ENCODE data around the gene NRAP. TPM values are rescaled to one million over a fixed set of nuclear protein-coding genes. Genes with fewer than 3 reads are reported as not detected.

NRAP gene
- total and polyA plus RNA-seq, 4 donors, result 0.05 to 0.13 (median 0.10) TPM

- no peak for DNase-seq (ENCODE audit: low spot score)
- Histone ChIP-seq H3K4me3 (ENCODE audit: low read depth in 1 of 3, low read length in 3 of 3) (no peak overlapping the region), H3K4me1 (ENCODE audit: control insufficient read depth in 4 of 4, insufficient read depth in 4 of 4, low read length in 3 of 4) (peaks cover 0 to 2% (median 0%) of the 10 kb centered on the region in 4 donors), H3K9me3 (ENCODE audit: control insufficient read depth in 4 of 4, low read length in 3 of 4) (no peaks in the 10 kb centered on the region), H3K36me3 (ENCODE audit: control insufficient read depth in 4 of 4, insufficient read depth in 3 of 4, low read depth in 1 of 4, low read length in 3 of 4) (no peaks in the 10 kb centered on the region), H3K27me3 (ENCODE audit: control insufficient read depth in 4 of 4, insufficient read depth in 4 of 4, low read length in 3 of 4) (no peaks in the 10 kb centered on the region), H3K9ac (ENCODE audit: low read depth in 1 of 2, low read length in 2 of 2) (no peak overlapping the region), H3K27ac (ENCODE audit: low read depth in 1 of 2, low read length in 2 of 2) (peak overlapping the region in 1 of 2 donors; percentile 19)
- TF ChIP-seq FOXA1 (IDR thresholded peaks at IDR 0.05), result peak; percentile 58
- TF ChIP-seq, protein P1, sequence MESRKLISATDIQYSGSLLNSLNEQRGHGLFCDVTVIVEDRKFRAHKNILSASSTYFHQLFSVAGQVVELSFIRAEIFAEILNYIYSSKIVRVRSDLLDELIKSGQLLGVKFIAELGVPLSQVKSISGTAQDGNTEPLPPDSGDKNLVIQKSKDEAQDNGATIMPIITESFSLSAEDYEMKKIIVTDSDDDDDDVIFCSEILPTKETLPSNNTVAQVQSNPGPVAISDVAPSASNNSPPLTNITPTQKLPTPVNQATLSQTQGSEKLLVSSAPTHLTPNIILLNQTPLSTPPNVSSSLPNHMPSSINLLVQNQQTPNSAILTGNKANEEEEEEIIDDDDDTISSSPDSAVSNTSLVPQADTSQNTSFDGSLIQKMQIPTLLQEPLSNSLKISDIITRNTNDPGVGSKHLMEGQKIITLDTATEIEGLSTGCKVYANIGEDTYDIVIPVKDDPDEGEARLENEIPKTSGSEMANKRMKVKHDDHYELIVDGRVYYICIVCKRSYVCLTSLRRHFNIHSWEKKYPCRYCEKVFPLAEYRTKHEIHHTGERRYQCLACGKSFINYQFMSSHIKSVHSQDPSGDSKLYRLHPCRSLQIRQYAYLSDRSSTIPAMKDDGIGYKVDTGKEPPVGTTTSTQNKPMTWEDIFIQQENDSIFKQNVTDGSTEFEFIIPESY (IDR thresholded peaks at IDR 0.05), result peak; percentile 23
- TF ChIP-seq FOXA2 (IDR thresholded peaks at IDR 0.05), result peak; percentile 75
- TF ChIP-seq SP1 (IDR thresholded peaks at IDR 0.05), result peak; percentile 29
- peak; percentile 47 for TF ChIP-seq YY1 (IDR thresholded peaks at IDR 0.05)
- no peak for TF ChIP-seq HNF4G (IDR thresholded peaks at IDR 0.05)
- TF ChIP-seq RXRA (IDR thresholded peaks at IDR 0.05), result peak; percentile 29 to 75
- peak; percentile 33 to 73 for TF ChIP-seq HNF4A (conservative IDR thresholded peaks at IDR 0.05)
- TF ChIP-seq, protein P2, sequence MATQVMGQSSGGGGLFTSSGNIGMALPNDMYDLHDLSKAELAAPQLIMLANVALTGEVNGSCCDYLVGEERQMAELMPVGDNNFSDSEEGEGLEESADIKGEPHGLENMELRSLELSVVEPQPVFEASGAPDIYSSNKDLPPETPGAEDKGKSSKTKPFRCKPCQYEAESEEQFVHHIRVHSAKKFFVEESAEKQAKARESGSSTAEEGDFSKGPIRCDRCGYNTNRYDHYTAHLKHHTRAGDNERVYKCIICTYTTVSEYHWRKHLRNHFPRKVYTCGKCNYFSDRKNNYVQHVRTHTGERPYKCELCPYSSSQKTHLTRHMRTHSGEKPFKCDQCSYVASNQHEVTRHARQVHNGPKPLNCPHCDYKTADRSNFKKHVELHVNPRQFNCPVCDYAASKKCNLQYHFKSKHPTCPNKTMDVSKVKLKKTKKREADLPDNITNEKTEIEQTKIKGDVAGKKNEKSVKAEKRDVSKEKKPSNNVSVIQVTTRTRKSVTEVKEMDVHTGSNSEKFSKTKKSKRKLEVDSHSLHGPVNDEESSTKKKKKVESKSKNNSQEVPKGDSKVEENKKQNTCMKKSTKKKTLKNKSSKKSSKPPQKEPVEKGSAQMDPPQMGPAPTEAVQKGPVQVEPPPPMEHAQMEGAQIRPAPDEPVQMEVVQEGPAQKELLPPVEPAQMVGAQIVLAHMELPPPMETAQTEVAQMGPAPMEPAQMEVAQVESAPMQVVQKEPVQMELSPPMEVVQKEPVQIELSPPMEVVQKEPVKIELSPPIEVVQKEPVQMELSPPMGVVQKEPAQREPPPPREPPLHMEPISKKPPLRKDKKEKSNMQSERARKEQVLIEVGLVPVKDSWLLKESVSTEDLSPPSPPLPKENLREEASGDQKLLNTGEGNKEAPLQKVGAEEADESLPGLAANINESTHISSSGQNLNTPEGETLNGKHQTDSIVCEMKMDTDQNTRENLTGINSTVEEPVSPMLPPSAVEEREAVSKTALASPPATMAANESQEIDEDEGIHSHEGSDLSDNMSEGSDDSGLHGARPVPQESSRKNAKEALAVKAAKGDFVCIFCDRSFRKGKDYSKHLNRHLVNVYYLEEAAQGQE (IDR thresholded peaks at IDR 0.05), result no peak
- no peak for TF ChIP-seq GABPA (IDR thresholded peaks at IDR 0.05 in 1 of 2, conservative IDR thresholded peaks at IDR 0.05 in 1 of 2)
- peak in 1 of 2 donors; percentile 48 for TF ChIP-seq JUND (IDR thresholded peaks at IDR 0.05)
- TF ChIP-seq RAD21 (IDR thresholded peaks at IDR 0.05), result peak; percentile 26 to 39
- WGBS, result 51% methylated on average over 7 of the region's 7 CpGs
Observed at GRCh38 chr10:113618338-113618737, 45.5 kb downstream of the NRAP start.

DNA sequence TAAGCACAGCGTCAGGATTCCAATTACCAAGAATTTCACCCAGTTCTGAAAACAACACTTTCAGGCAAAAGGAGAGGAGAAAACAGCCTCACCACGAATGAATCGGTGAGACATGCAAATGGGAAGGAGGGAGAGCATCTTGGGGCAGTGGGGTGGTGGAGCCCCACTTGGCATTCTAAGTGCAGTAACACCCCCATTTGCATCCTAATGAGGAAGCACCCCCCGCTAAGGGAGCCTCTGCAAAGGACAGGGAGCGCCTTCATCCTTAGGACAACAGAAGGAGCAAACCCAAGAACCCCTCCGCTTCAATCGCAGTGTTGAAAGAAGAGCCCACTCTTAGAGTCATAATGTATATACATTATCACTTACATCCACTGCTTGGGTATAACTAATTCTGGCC, 46.8 kb downstream of the NRAP start:
- Histone ChIP-seq H3K27ac (ENCODE audit: low read depth in 1 of 2, low read length in 2 of 2) (no peak overlapping the region), H3K4me1 (ENCODE audit: control insufficient read depth in 4 of 4, insufficient read depth in 4 of 4, low read length in 3 of 4) (peaks cover 0 to 2% (median 0%) of the 10 kb centered on the region in 4 donors), H3K27me3 (ENCODE audit: control insufficient read depth in 4 of 4, insufficient read depth in 4 of 4, low read length in 3 of 4) (no peaks in the 10 kb centered on the region), H3K9ac (ENCODE audit: low read depth in 1 of 2, low read length in 2 of 2) (no peak overlapping the region), H3K36me3 (ENCODE audit: control insufficient read depth in 4 of 4, insufficient read depth in 3 of 4, low read depth in 1 of 4, low read length in 3 of 4) (no peaks in the 10 kb centered on the region), H3K9me3 (ENCODE audit: control insufficient read depth in 4 of 4, low read length in 3 of 4) (no peaks in the 10 kb centered on the region), H3K4me3 (ENCODE audit: low read depth in 1 of 3, low read length in 3 of 3) (no peak overlapping the region)
- TF ChIP-seq FOXA2 (IDR thresholded peaks at IDR 0.05) (no peak), RXRA (IDR thresholded peaks at IDR 0.05) (no peak), NR2F2 (IDR thresholded peaks at IDR 0.05) (no peak), HNF4A (conservative IDR thresholded peaks at IDR 0.05) (no peak), TAF1 (conservative IDR thresholded peaks at IDR 0.05) (no peak)
- WGBS, result 43% methylated on average over 7 of the region's 7 CpGs
- no peak for DNase-seq (ENCODE audit: low spot score)

Data from liver (tissue), 9 donors.